ENCODE data around the gene KRTAP10-2.
"Not testable (repeated sequence)": the region's sequence is repeated elsewhere in the genome, so short reads cannot be mapped to it uniquely, and the experiment has no call there.

KRTAP10-2 gene

DNA sequence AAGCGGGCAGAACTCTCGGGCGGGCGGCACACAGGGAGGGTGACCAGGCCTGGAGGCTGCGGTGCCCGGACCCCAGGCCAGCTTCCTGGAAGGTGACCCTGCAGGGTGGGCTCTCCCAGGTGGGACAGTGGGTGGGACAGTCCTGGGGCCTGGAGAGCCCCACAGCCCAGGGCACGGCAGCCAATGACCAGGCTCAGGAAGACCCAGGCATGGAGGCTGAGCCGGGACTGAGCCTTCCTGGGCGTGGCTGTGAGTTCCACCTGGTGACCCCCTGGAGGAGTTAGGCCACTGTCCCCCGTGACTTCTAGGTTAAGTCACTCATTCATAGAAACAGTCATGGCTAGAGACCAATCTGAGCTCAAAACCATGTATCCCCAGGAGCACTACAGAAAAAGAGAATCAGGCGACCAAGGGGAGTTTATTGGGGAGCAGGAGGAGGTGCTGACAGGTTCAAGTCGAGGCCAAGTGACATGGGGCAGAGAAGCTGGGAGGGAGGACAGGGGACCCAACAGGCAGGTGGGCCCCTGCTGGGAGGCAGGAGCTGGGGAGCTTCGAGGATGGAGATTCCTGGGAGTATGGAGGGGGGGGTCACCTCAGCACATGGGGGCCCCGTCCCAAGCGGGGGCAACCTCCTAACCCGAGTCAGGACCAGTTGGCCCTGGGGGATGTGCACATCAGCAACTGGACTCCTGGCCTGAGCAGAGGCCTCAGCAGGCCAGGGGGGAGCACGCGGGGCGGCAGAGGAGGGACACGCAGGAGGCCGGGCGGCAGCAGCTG is 27.9 kb upstream of the KRTAP10-2 start:
- H3K4me3 ChIP-seq (ENCODE audit: low read length): no peak overlapping the region
- no peaks in the 10 kb centered on the region for H3K27me3 ChIP-seq (ENCODE audit: control insufficient read depth, insufficient read depth, low read length)
- H3K27ac ChIP-seq (ENCODE audit: low read depth, low read length): no peak overlapping the region
- H3K36me3 ChIP-seq (ENCODE audit: control insufficient read depth, insufficient read depth, low read length): no peaks in the 10 kb centered on the region
- no peaks in the 10 kb centered on the region for H3K4me1 ChIP-seq (ENCODE audit: control insufficient read depth, insufficient read depth, low read length)
- no peak overlapping the region for H3K9ac ChIP-seq (ENCODE audit: low read length)

DNA sequence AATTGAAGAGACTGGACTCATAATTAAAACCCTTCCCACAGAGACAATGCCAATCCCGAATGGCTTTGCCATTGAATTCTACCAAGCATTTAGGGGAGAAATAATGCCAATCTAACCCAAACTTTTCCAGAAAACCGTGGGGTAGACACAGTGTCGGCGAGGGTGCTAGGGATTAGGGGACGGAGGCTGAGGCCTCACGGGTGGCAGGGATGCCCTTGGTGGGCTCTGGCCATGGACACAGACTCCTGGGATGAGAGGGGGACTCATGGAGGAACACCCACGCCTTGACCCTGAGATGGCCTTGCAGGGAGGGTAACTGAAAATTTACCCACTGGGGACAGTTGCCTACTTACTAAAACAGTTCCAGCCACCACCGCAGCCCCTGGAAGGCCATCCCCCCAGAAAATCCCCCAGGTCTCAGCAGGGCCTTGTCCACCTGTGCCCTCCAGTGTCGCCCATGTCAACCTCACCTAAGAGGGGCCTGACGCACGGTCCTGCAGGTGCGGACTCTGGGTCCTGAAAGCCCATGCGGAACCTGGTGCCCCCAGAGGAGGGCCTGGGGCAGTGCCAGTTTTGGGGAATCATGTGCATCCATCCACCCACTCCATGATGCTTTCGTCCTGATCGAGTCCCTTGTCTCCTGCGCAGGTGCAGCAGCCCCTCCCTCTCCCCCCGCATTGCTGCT is 27.2 kb upstream of the KRTAP10-2 start:
- Histone ChIP-seq H3K36me3 (ENCODE audit: control insufficient read depth, insufficient read depth, low read length) (no peaks in the 10 kb centered on the region), H3K27ac (ENCODE audit: low read depth, low read length) (no peak overlapping the region), H3K9ac (ENCODE audit: low read length) (no peak overlapping the region), H3K4me3 (ENCODE audit: low read length) (no peak overlapping the region), H3K27me3 (ENCODE audit: control insufficient read depth, insufficient read depth, low read length) (no peaks in the 10 kb centered on the region), H3K4me1 (ENCODE audit: control insufficient read depth, insufficient read depth, low read length) (no peaks in the 10 kb centered on the region)

DNA sequence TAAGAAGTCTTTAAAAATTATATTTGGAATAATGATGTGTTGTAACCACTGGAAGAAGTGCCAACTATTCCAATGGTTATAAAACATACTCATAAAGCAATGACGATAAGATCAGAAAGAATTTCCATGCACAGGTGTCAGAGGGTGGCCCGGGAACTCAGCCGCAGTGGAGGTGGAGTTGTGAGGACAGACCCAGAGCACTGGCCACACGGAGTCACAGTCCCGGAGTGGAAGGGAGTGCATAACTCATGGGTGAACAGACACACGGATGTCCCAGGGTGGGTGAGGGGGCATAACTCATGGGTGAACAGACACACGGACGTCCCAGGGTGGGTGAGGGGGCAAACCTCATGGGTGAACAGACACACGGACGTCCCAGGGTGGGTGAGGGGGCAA is 24.7 kb upstream of the KRTAP10-2 start:
- no peaks in the 10 kb centered on the region for H3K4me1 ChIP-seq (ENCODE audit: control insufficient read depth, insufficient read depth, low read length)

DNA sequence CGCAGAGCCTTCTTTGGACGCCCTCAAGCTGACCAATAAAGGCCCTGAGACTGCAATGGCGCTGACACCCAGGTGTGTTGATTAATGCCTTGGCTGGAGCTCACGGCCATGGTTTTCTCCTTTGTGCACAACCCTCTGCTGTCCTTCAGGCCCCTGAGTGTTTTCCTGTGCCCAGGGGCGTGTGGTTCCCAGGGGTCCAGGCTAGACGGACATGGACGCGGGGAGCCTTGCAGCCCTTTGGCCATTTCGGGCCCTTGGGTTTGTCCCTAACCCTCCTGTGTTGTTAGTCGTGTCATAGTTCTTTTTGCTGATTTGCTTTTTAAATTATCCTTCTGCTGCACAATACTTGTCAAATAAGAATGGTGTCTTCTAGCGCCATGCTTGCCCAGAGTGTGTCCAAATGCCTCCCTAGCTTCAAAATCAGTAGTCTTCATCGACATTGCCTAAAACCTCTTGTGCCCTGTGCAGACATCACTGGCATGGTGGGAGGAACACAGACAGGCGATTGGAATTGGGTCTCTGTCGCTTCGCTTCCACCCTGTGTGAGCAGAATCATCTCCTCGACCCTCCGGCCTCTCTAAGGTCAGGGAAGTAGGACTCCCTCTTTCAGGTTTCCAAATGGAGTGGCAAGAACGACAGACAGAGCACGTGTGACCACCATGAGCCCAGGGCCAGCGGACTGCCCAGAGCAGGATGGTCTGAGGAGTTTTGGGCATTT is 24.2 kb upstream of the KRTAP10-2 start:
- Histone ChIP-seq H3K27me3 (ENCODE audit: control insufficient read depth, insufficient read depth, low read length) (no peaks in the 10 kb centered on the region), H3K9ac (ENCODE audit: low read length) (no peak overlapping the region), H3K27ac (ENCODE audit: low read depth, low read length) (no peak overlapping the region), H3K4me3 (ENCODE audit: low read length) (no peak overlapping the region), H3K36me3 (ENCODE audit: control insufficient read depth, insufficient read depth, low read length) (no peaks in the 10 kb centered on the region), H3K4me1 (ENCODE audit: control insufficient read depth, insufficient read depth, low read length) (no peaks in the 10 kb centered on the region)

More for the DNA sequence above, 24.7 kb upstream of the KRTAP10-2 start:
- Histone ChIP-seq H3K27ac (ENCODE audit: low read depth, low read length) (no peak overlapping the region), H3K9ac (ENCODE audit: low read length) (no peak overlapping the region), H3K27me3 (ENCODE audit: control insufficient read depth, insufficient read depth, low read length) (no peaks in the 10 kb centered on the region), H3K4me3 (ENCODE audit: low read length) (no peak overlapping the region), H3K36me3 (ENCODE audit: control insufficient read depth, insufficient read depth, low read length) (no peaks in the 10 kb centered on the region)

DNA sequence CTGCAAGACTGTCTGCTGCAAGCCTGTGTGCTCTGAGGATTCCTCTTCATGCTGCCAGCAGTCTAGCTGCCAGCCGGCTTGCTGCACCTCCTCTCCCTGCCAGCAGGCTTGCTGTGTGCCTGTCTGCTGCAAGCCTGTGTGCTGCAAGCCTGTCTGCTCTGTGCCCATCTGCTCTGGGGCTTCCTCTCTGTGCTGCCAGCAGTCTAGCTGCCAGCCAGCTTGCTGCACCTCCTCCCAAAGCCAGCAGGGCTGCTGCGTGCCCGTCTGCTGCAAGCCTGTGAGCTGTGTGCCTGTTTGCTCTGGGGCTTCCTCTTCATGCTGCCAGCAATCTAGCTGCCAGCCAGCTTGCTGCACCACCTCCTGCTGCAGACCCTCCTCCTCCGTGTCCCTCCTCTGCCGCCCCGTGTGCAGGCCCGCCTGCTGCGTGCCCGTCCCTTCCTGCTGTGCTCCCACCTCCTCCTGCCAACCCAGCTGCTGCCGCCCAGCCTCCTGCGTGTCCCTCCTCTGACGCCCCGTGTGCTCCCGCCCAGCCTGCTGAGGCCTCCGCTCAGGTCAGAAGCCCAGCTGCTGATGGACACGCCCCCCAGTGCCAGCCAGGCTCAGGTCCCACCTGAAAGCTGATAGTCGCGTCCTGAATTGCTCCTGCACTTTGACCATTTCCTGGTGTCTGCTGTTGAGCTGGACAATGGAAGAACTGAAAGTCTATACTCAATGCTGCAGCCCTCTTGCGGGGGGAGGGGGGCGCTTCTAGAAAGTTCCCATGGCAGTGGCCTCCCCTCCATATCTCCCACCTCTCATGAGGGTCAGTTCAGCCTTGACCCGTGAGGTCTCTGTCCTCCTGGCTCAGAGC is 23.4 kb upstream of the KRTAP10-2 start:
- H3K36me3 ChIP-seq (ENCODE audit: control insufficient read depth, insufficient read depth, low read length): no peaks in the 10 kb centered on the region
- no peak overlapping the region for H3K9ac ChIP-seq (ENCODE audit: low read length)
- H3K4me1 ChIP-seq (ENCODE audit: control insufficient read depth, insufficient read depth, low read length): no peaks in the 10 kb centered on the region
- H3K27ac ChIP-seq (ENCODE audit: low read depth, low read length): no peak overlapping the region
- no peak overlapping the region for H3K4me3 ChIP-seq (ENCODE audit: low read length)
- no peaks in the 10 kb centered on the region for H3K27me3 ChIP-seq (ENCODE audit: control insufficient read depth, insufficient read depth, low read length)

DNA sequence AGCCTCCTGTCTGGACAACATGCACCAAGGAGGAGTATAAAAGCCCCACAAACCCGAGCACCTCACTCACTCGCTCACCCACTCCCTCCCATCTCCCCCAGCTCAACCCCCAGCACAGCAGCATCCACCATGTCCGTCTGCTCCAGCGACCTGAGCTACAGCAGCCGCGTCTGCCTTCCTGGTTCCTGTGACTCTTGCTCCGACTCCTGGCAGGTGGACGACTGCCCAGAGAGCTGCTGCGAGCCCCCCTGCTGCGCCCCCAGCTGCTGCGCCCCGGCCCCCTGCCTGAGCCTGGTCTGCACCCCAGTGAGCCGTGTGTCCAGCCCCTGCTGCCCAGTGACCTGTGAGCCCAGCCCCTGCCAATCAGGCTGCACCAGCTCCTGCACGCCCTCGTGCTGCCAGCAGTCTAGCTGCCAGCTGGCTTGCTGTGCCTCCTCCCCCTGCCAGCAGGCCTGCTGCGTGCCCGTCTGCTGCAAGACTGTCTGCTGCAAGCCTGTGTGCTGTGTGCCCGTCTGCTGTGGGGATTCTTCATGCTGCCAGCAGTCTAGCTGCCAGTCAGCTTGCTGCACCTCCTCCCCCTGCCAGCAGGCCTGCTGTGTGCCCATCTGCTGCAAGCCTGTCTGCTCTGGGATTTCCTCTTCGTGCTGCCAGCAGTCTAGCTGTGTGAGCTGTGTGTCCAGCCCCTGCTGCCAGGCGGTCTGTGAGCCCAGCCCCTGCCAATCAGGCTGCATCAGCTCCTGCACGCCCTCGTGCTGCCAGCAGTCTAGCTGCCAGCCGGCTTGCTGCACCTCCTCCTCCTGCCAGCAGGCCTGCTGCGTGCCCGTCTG is 22.5 kb upstream of the KRTAP10-2 start, which contains the start of gene KRTAP10-4:
Gene KRTAP10-4, plus strand, starts transcription at position 100 of the 827 bp plus-strand sequence. Its CDS starts 30 bp downstream, at position 130.
- H3K27me3 ChIP-seq (ENCODE audit: control insufficient read depth, insufficient read depth, low read length); H3K4me1 ChIP-seq (ENCODE audit: control insufficient read depth, insufficient read depth, low read length); H3K27ac ChIP-seq (ENCODE audit: low read depth, low read length); H3K4me3 ChIP-seq (ENCODE audit: low read length); H3K36me3 ChIP-seq (ENCODE audit: control insufficient read depth, insufficient read depth, low read length); H3K9ac ChIP-seq (ENCODE audit: low read length): not testable (repeated sequence)

DNA sequence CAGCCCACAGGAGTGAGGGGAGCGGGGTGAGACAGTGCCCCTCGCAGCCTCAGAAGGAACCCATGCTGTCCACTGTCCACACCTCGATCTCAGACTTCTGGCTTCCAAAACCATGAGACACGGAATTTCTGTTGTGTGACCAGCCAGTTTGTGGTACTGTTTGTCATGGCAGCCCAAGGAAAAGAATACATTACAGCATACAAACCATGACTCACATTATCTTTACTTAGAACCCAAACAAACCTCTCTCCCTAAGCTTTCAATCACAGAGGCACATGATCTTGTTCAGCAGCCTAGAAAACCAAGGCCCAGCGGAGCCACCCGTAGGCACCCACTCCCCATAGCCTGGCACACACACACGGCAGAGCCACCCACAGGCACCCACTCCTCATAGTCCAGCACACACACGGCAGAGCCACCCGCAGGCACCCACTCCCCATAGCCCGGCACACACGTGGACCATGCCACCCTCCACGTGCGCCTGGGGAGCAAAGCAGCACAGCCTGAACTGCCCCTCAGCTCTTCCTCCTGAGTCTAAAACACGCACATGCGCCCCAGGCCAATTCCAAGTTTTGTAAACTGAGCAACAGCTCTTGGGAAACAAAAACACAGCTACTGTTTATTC is 21.8 kb upstream of the KRTAP10-2 start:
- Histone ChIP-seq H3K4me3 (ENCODE audit: low read length) (no peak overlapping the region), H3K27ac (ENCODE audit: low read depth, low read length) (no peak overlapping the region), H3K4me1 (ENCODE audit: control insufficient read depth, insufficient read depth, low read length) (no peaks in the 10 kb centered on the region), H3K9ac (ENCODE audit: low read length) (no peak overlapping the region), H3K27me3 (ENCODE audit: control insufficient read depth, insufficient read depth, low read length) (no peaks in the 10 kb centered on the region), H3K36me3 (ENCODE audit: control insufficient read depth, insufficient read depth, low read length) (no peaks in the 10 kb centered on the region)

DNA sequence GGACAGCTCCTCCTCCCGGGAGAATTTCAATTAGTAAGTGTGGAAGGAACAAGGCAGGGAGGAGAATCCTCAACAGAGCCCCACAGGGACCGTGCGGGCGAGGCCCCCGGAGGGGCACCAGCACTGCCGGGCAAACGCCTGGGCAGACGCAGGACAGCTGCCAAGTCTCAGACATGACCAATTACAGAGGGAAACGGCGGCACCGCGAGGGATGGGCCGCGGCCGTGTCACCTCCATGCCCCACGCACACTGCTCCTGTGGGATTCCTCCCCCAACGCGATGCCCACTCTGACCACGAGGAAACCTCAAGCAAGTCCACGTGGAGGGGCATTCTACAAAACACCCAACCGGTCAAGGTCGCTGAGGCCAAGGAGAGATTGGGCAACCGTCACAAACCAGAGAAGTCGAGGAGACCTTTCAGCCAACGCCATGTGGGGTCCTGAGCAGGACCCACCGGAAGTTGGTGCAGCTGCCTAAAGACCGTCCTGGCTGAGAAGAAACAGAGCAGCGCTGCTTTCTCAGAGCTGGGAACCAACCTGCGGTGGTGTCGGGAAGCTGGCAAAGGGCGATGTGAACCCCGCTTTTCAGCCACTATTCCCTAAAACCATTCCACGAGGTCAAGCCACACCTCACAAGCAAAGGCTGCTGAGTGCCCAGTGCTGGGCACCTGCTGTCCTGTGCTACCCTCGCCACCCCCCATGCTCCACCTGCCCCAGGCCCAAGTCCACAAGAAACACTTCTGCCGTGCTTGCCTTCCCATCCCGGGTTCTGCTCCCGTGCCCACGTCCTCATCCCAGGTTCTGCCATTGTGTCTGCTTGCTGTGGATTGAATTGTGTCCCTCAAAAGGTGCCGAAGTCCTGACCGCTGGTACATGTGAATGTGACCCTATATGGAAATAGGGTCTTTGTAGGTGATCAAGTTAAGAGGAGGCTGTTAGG is 20.8 kb upstream of the KRTAP10-2 start:
- H3K4me3 ChIP-seq (ENCODE audit: low read length): no peak overlapping the region
- no peaks in the 10 kb centered on the region for H3K36me3 ChIP-seq (ENCODE audit: control insufficient read depth, insufficient read depth, low read length)
- H3K4me1 ChIP-seq (ENCODE audit: control insufficient read depth, insufficient read depth, low read length): no peaks in the 10 kb centered on the region
- H3K9ac ChIP-seq (ENCODE audit: low read length): no peak overlapping the region
- no peaks in the 10 kb centered on the region for H3K27me3 ChIP-seq (ENCODE audit: control insufficient read depth, insufficient read depth, low read length)
- no peak overlapping the region for H3K27ac ChIP-seq (ENCODE audit: low read depth, low read length)

DNA sequence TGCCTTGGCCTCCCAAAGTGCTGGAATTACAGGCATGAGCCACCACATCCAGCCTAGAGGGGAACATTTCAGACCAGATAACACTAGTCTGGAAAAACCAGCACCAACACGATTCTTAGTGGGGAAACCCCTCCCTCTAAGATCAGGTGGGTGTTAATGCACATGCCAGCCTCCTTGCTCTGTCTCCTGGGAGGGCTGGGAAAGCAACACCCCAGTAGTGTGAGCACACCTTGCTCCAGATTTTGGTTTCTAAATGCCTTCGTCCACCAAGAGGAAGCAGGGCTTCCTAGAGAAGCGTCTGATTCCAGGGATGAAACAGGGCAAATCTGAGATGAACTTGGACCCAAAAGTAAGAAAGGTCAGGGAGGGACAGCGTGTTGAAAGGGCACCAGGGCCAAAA is 20.0 kb upstream of the KRTAP10-2 start:
- Histone ChIP-seq H3K27ac (ENCODE audit: low read depth, low read length) (no peak overlapping the region), H3K27me3 (ENCODE audit: control insufficient read depth, insufficient read depth, low read length) (no peaks in the 10 kb centered on the region), H3K4me3 (ENCODE audit: low read length) (no peak overlapping the region), H3K36me3 (ENCODE audit: control insufficient read depth, insufficient read depth, low read length) (no peaks in the 10 kb centered on the region), H3K4me1 (ENCODE audit: control insufficient read depth, insufficient read depth, low read length) (no peaks in the 10 kb centered on the region), H3K9ac (ENCODE audit: low read length) (no peak overlapping the region)

DNA sequence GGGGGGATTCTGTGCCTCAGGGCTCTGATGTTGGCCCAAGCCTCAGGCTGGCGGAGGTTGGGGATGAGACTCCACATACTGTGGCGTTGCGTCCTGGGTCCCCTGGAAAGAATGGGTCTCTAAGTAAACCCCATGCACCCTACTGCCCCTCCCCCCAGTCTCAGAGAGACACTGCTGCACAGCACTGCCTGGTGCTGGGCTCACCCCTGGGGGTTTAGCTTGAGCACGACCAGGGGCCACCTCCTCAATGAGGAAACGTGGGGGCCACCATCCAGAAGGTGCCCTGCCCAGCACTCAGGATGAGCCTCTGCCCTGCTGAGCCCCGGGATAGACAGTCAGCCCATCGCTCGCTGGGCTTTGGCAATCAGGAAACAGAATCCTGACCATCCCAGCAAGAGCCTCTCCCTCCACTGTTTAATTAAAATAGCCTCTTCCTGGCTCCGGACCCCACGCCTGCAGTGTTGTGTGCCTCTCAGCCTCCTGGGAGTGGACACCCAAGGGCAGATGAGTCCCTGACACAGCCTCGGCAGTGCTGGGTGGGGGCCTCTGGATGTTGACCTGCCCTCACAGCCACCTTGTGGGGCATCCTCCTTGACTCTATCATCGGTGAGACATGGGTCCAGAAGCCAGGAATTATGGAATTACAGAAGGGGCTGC is 18.7 kb upstream of the KRTAP10-2 start:
- Histone ChIP-seq H3K27ac (ENCODE audit: low read depth, low read length) (no peak overlapping the region), H3K36me3 (ENCODE audit: control insufficient read depth, insufficient read depth, low read length) (no peaks in the 10 kb centered on the region), H3K27me3 (ENCODE audit: control insufficient read depth, insufficient read depth, low read length) (no peaks in the 10 kb centered on the region), H3K4me3 (ENCODE audit: low read length) (no peak overlapping the region), H3K9ac (ENCODE audit: low read length) (no peak overlapping the region), H3K4me1 (ENCODE audit: control insufficient read depth, insufficient read depth, low read length) (no peaks in the 10 kb centered on the region)

Data from rectal smooth muscle tissue (tissue), 1 donor.